ENCODE measurements around the gene USP24. TPM values are rescaled to one million over a fixed set of nuclear protein-coding genes. Genes with fewer than 3 reads are reported as not detected.

USP24 gene
- polyA plus RNA-seq, 1 of the 3 experiments (the other 2 are of a cell fraction): 8.1 TPM

GRCh38 chr1:55087439-55087838, 127.7 kb downstream of the USP24 start:
- 97% methylated on average over 3 of the region's 3 CpGs for WGBS (ENCODE audit: low lambda C conversion rate)
- H3K9me3 ChIP-seq: no peaks in the 10 kb centered on the region
- H3K36me3 ChIP-seq (replicated peaks in 1 of 2; ENCODE audit: control insufficient read depth in 1 of 2, insufficient read depth in 2 of 2, low read length in 1 of 2): peaks cover 76 to 89% of the 10 kb centered on the region in 2 experiments
- H3K4me2 ChIP-seq: no peak overlapping the region
- H3K79me2 ChIP-seq (ENCODE audit: insufficient read depth): no peaks in the 10 kb centered on the region
- no peak overlapping the region for H3K9ac ChIP-seq
- no peaks in the 10 kb centered on the region for H3K9me2 ChIP-seq
- H3K4me3 ChIP-seq (ENCODE audit: low read depth in 2 of 2, low read length in 1 of 2): no peak overlapping the region
- DNase-seq: no peak
- CTCF ChIA-PET: no interaction called here
- no peaks in the 10 kb centered on the region for H3K27me3 ChIP-seq (ENCODE audit: insufficient read depth)
- H3F3A ChIP-seq (replicated peaks; ENCODE audit: insufficient read depth): peaks cover 8% of the 10 kb centered on the region
- no peaks in the 10 kb centered on the region; a peak in 1 of 4 replicates for H3K4me1 ChIP-seq (ENCODE audit: control insufficient read depth in 1 of 2, insufficient read depth in 2 of 2, low read depth in 1 of 2, low read length in 1 of 2)
- no peak overlapping the region for H3K27ac ChIP-seq (ENCODE audit: low read depth in 2 of 2, low read length in 1 of 2)
- H4K20me1 ChIP-seq (ENCODE audit: insufficient read depth): no peaks in the 10 kb centered on the region
- POLR2A ChIA-PET: no interaction called here
- H2AFZ ChIP-seq (ENCODE audit: low read depth): no peak overlapping the region
- TF ChIP-seq MXI1 (IDR thresholded peaks at IDR 0.05; ENCODE audit: low read depth, low read length): no peak
- TF ChIP-seq JUND (IDR thresholded peaks at IDR 0.05): no peak
- no peak for TF ChIP-seq EP300 (IDR thresholded peaks at IDR 0.05; ENCODE audit: borderline replicate concordance in 1 of 2, low read depth in 1 of 2, low read length in 1 of 2)
- no peak for TF ChIP-seq CTCF (IDR thresholded peaks at IDR 0.05)
- TF ChIP-seq USF1 (IDR thresholded peaks at IDR 0.05; ENCODE audit: borderline replicate concordance, low read depth): no peak
- no peak for TF ChIP-seq GATA2 (CRISPR knock-in tag; IDR thresholded peaks at IDR 0.05)
- no peak for TF ChIP-seq EZH2phosphoT487 (IDR thresholded peaks at IDR 0.05; ENCODE audit: borderline replicate concordance, low read depth)
- TF ChIP-seq POLR2AphosphoS5 (IDR thresholded peaks at IDR 0.05; ENCODE audit: low read depth, low read length): no peak
- no peak for TF ChIP-seq FOXJ3 (CRISPR knock-in tag; IDR thresholded peaks at IDR 0.05)
- TF ChIP-seq ELF1 (IDR thresholded peaks at IDR 0.05): no peak
- no peak for TF ChIP-seq YY1 (IDR thresholded peaks at IDR 0.05; ENCODE audit: low read depth)
- no peak for TF ChIP-seq TEAD4 (IDR thresholded peaks at IDR 0.05; ENCODE audit: borderline replicate concordance, insufficient read depth)
- no peak for TF ChIP-seq MAX (IDR thresholded peaks at IDR 0.05; ENCODE audit: low read depth)
- no peak for TF ChIP-seq USF2 (IDR thresholded peaks at IDR 0.05; ENCODE audit: borderline replicate concordance, low read depth, low read length)
- no peak for TF ChIP-seq FOSL2 (IDR thresholded peaks at IDR 0.05; ENCODE audit: borderline replicate concordance, low read depth)
- TF ChIP-seq RCOR1 (IDR thresholded peaks at IDR 0.05; ENCODE audit: low read length): no peak
- no peak for TF ChIP-seq PBX3 (IDR thresholded peaks at IDR 0.05)
- TF ChIP-seq NRF1 (IDR thresholded peaks at IDR 0.05; ENCODE audit: low read depth, low read length): no peak
- no peak for TF ChIP-seq FOXM1 (IDR thresholded peaks at IDR 0.05; ENCODE audit: low read depth)
- TF ChIP-seq RAD21 (IDR thresholded peaks at IDR 0.05; ENCODE audit: low read length): no peak
